ENCODE data around the gene PTGR1.
A peak's percentile ranks its signal among the peaks of the same experiment; 100 is the strongest.

The PTGR1 gene

DNA sequence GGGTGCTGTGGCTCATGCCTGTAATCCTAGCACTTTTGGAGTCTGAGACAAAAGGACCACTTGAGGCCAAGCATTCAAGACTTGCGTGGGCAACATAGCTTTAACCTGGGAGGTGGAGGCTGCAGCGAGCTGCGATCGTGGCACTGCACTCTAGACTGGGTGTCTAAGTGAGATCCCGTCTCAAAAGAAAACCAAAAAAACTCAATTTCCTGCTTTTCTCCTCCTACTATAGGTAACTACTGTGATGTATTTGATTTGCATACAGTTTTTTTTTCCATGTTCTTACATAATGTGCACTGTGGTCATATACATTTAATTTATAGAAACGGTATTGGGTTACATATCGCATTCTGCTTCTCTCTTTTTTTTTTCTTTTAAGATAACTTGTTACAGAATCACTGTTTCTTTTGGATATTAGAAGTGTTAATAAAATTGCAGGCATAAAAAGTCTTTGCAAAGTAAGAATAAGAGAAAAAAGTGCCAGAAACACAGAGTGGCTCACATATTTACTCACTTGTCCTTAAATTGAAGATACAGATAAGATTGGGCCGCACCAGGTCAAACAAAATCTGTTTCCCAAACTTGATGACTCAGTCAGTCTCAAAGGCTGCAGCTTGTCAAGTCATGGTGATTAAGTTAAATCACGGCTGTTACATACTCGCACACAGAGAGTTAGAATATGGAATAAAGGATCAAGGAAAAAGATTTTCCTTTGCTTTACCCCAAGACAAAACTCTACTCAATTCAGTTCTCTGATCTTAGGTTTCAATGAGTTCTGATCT, 2.0 kb upstream of the PTGR1 start:
- TF ChIP-seq, protein P1, sequence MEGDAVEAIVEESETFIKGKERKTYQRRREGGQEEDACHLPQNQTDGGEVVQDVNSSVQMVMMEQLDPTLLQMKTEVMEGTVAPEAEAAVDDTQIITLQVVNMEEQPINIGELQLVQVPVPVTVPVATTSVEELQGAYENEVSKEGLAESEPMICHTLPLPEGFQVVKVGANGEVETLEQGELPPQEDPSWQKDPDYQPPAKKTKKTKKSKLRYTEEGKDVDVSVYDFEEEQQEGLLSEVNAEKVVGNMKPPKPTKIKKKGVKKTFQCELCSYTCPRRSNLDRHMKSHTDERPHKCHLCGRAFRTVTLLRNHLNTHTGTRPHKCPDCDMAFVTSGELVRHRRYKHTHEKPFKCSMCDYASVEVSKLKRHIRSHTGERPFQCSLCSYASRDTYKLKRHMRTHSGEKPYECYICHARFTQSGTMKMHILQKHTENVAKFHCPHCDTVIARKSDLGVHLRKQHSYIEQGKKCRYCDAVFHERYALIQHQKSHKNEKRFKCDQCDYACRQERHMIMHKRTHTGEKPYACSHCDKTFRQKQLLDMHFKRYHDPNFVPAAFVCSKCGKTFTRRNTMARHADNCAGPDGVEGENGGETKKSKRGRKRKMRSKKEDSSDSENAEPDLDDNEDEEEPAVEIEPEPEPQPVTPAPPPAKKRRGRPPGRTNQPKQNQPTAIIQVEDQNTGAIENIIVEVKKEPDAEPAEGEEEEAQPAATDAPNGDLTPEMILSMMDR (IDR thresholded peaks at IDR 0.05; ENCODE audit: low read depth, low read length, missing control alignments), result no peak
- DNase-seq (ENCODE audit: low read depth), result no peak
- H3K4me3 ChIP-seq (ENCODE audit: low read depth, low read length), result no peak overlapping the region

DNA sequence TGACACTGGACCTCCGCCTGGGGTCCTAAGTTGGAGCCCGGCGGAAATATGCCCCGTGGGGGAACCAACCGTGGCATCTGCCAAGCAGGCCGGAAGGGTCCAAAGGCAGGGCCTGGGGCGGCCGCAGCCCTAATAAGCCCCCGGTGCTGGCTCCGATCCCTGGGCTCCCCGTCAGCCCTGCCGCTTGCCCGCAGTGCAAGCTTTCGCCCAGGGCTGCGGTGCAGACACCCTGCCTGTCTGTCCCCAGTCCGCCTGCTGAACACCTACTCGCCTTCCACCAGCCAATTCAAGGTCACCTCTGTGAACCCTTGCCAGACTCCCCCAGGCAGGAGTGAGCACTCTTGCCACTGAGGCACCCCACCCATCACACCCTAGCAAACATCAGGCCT, 502 bp upstream of the PTGR1 start:
- no peak overlapping the region for H3K4me3 ChIP-seq (ENCODE audit: low read depth, low read length)
- DNase-seq (ENCODE audit: low read depth), result no peak
- TF ChIP-seq, protein P1 (IDR thresholded peaks at IDR 0.05; ENCODE audit: low read depth, low read length, missing control alignments), result no peak

DNA sequence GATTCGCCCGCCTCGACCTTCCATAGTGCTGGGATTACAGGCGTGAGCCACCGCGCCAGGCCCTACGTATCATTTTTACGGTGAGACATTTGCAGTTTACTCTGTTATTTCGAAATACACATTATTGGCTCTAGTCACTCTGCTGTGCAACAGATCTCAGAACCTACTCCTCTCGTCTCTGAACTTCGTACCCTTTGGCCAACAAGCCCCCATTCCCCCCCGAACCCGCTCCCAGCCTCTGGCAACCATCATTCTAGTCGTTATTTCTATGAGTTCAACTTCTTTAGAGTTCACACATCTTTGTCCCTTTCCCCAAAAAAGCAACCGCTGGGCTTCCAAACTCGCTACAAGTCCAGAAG, 735 bp downstream of the PTGR1 start:
- TF ChIP-seq, protein P1 (IDR thresholded peaks at IDR 0.05; ENCODE audit: low read depth, low read length, missing control alignments), result no peak
- no peak for DNase-seq (ENCODE audit: low read depth)
- H3K4me3 ChIP-seq (ENCODE audit: low read depth, low read length), result peak overlapping the region; percentile 54

DNA sequence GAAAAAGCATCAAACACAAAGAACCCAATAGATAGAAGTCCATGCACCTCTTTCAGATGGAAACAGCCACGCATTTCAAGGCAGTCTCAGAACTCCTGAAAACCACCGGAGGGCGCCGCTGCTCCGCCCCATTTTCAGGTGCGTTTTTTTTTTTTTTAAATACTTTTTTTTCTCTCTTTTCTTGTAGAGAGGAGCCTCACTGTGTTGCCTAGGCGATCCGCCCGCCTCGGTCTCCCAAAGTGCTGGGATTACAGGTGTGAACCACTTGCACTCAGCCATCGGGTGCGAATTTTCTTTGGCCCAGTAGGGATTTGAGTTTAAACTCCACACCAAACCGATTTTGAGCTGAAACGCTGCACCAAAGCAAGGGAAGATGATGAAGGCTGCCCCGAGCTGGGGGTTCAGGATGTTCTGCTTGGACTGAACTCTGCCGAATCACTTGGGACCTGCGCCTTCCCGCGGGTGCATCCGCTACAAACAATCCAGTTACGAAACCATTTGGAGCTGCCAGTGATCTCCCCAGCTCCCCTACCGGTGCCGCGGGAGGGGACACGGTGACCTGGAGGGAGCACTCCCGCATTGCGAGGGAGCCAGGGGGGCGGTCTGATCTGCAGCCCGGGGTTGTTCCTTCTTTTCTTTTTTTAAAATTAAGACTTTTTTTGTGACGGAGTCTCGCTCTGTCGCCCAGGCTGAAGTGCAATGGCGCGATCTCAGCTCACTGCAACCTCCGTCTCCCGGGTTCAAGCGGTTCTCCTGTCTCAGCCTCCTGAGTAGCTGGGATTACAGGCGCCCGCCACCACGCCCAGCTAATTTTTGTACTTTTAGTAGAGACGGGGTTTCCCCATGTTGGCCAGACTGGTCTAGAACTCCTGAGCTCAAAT, 1.4 kb downstream of the PTGR1 start:
- TF ChIP-seq, protein P1 (IDR thresholded peaks at IDR 0.05; ENCODE audit: low read depth, low read length, missing control alignments), result peak; percentile 71
- peak; percentile 22 for DNase-seq (ENCODE audit: low read depth)
- peak overlapping the region; percentile 61 for H3K4me3 ChIP-seq (ENCODE audit: low read depth, low read length)

DNA sequence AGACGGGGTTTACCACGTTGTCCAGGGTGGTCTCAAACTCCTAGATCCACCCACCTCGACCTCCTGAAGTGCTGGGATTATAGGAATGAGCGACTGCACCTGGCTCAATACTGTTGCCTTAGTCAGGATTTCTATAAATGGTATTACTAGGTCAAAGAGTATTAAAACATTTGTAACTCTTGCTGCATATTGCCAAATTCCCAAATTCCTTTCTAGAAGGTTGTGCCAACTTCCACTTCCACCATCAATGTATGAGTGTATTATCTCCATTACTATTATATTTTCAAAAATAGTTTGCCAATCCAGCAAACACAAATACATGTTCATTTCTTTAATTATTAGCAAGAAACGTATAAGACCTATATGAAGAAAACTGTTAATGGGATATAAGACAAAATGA, 10.6 kb downstream of the PTGR1 start:
- DNase-seq (ENCODE audit: low read depth), result no peak
- TF ChIP-seq, protein P1 (IDR thresholded peaks at IDR 0.05; ENCODE audit: low read depth, low read length, missing control alignments), result no peak
- no peak overlapping the region for H3K4me3 ChIP-seq (ENCODE audit: low read depth, low read length)

DNA sequence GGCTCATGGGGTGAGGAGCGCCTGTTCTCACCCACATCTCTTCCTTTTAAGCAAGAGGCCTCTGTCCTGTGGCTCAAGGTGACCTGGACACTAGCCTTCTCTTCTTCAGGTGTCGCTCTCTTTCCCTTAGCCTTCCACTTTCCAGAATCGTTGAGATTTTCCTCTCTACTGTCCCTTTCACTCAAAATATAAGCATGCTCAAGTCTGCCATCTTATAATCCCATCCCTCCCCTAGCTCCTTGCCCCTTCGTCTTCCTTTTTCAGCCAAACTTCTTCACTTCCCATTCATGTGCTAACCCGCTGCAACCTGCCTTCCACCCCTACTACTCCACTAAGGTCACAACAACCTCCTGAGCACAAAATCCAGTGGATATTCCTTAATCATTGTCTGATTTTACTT, 13.1 kb downstream of the PTGR1 start:
- no peak for DNase-seq (ENCODE audit: low read depth)
- TF ChIP-seq, protein P1 (IDR thresholded peaks at IDR 0.05; ENCODE audit: low read depth, low read length, missing control alignments), result no peak
- H3K4me3 ChIP-seq (ENCODE audit: low read depth, low read length), result no peak overlapping the region
